ENCODE measurements around the gene NAXD.

NAXD gene

DNA sequence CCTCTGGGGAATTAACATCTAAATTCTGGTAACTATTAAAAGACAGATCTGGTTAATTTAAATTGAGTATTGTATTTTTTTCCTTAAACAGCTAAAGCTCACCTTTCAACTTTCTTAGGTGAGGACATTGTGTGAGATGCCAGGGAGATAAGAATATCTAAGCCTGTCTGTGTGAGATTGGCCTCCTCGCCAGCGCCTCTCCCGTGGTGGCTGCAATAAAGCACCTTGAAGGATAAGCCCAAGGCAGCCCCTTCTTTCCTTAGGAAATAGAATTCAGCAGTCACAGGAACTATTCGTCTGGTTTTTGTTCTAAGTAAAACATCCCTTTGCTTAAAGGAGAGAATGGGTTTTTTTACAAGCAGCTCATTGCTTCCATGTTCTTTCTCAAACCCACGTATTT, 24.6 kb downstream of the NAXD start:
- no peak for FAIRE-seq
- DNase-seq (ENCODE audit: insufficient read length, low spot score) = no peak
- TF ChIP-seq POLR2A (IDR thresholded peaks at IDR 0.05; ENCODE audit: low read depth, low read length) = no peak

DNA sequence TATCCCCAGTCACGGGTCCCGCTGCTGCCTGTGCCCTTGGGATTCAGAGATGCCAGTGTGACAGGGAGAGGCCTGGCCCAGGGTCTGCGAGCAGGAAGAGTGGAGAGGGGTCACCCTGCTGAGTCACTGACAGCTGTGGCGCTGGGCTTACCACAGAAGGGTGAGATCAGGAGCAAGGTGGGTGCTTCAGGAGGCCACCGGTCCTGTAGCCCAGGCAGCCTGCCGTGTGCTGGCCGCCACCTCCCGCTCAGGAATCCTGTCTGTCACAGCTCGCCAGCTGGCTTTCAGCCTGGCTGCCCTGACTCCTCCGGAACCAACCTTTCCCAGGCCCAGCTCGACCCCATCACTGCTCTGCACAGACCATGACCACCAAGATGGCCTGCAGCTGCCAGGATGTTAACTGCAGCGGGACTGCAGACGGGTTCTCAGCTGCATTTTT, 25.3 kb downstream of the NAXD start:
- TF ChIP-seq POLR2A (IDR thresholded peaks at IDR 0.05; ENCODE audit: low read depth, low read length) = no peak
- DNase-seq (ENCODE audit: insufficient read length, low spot score) (no peak), FAIRE-seq (no peak)

DNA sequence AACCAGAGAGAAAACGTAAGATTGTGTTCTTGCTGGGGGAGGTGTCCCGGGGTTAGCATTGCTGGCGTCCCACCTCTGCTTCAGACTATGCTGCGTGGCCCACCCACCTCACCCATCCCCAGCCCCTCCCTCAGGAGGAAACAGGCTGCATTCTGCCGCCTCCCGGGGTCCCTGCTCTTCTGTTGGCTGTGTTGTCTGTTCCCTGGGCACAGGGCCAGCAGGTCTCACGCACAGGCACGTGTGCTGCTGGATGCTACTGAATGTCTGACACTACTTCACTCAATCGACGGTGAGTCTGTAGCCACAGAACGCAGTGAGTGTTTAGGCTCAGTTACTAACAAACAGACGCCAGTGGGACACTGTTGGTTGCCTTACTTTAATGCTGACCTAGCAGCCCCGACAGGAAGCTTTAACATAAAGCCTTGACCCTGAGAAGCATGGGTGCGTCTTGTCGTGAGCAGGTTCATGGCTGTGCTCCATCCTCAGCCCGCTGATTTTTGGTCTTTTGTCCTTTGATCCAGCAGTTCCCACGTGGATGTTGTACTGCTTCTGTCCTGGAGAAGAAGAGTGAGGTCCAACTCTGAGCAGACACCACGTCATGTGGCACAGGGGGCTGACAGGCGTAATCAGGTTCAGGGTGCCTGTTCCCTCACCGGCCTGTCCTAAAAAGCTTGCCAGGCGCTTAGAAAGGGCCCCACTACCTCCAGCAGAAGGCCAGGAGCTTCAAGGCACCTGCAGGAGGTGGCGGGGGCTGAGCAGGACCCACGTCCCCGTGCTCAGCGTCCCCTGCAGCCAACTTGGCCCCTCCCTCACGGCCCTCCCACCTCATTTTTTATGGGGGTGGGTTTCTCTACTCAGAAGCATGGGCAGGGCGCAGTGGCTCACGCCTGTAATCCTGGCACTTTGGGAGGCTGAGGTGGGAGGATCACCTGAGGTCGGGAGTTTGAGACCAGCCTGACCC, 26.0 kb downstream of the NAXD start:
- FAIRE-seq = no peak
- DNase-seq (ENCODE audit: insufficient read length, low spot score) = no peak
- no peak for TF ChIP-seq POLR2A (IDR thresholded peaks at IDR 0.05; ENCODE audit: low read depth, low read length)

DNA sequence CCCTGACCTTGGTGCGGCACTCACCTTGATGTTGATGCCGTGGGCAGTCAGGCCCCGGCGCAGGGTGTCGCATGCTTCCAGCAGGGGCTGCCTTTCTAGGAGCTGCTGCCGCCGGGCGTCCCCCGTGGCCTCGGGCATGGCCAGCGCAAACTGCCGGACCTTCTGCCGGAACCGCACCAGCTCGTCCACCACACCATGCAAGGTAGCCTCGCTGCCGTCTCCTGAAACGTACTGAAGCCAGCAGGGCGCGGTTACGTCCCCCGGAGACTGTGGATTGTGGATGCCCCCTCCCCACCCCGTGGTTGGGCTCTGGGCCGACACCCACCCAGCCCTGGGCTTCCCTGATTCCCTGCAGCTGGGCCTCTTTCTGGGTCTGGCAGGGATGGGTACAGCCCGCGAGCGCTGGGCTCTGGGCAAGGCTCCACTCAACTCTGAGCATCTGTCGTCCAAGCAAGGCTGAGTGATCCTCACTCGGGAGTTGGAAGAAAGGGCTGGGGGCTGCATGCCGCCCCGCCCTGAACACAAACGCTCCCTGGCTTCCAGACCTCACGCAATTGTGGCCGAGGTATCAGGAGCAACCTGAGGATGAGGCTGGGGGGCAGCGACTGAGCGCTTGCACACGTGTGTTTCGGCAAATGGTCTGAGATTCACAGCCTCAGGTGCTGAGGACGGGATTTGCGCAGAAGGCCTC, 27.1 kb downstream of the NAXD start:
- no peak for TF ChIP-seq POLR2A (IDR thresholded peaks at IDR 0.05; ENCODE audit: low read depth, low read length)
- FAIRE-seq = no peak
- DNase-seq (ENCODE audit: insufficient read length, low spot score) = no peak

GRCh38 chr13:110643324-110643723, 28.0 kb downstream of the NAXD start:
- FAIRE-seq (no peak), DNase-seq (ENCODE audit: insufficient read length, low spot score) (no peak)
- no peak for TF ChIP-seq POLR2A (IDR thresholded peaks at IDR 0.05; ENCODE audit: low read depth, low read length)

GRCh38 chr13:110643768-110644421, 28.6 kb downstream of the NAXD start:
- DNase-seq (ENCODE audit: insufficient read length, low spot score) = no peak
- FAIRE-seq = no peak
- no peak for TF ChIP-seq POLR2A (IDR thresholded peaks at IDR 0.05; ENCODE audit: low read depth, low read length)

GRCh38 chr13:110644892-110645521, 29.7 kb downstream of the NAXD start:
- no peak for TF ChIP-seq POLR2A (IDR thresholded peaks at IDR 0.05; ENCODE audit: low read depth, low read length)
- FAIRE-seq = no peak
- no peak for DNase-seq (ENCODE audit: insufficient read length, low spot score)

DNA sequence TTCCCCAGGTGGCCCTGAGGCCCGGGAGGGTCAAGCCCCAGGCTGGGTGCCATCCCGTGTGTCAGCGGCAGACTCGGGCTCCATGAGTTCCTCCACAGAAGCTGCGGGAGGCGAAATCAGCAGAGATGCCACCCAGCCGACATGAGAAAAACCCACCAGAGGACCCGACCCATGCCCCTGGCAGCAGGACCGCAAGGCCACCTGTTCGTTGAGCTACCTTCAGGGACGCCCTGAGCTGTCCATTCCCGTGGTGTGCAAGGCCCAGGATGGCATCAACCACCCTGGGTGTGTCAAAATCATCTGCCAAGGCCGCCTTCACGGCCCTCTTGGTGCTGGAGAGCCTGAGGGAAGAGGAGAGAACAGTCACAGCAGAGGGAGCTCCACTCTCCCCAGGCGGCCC, 30.4 kb downstream of the NAXD start:
- no peak for DNase-seq (ENCODE audit: insufficient read length, low spot score)
- FAIRE-seq = no peak
- TF ChIP-seq POLR2A (IDR thresholded peaks at IDR 0.05; ENCODE audit: low read depth, low read length) = no peak

DNA sequence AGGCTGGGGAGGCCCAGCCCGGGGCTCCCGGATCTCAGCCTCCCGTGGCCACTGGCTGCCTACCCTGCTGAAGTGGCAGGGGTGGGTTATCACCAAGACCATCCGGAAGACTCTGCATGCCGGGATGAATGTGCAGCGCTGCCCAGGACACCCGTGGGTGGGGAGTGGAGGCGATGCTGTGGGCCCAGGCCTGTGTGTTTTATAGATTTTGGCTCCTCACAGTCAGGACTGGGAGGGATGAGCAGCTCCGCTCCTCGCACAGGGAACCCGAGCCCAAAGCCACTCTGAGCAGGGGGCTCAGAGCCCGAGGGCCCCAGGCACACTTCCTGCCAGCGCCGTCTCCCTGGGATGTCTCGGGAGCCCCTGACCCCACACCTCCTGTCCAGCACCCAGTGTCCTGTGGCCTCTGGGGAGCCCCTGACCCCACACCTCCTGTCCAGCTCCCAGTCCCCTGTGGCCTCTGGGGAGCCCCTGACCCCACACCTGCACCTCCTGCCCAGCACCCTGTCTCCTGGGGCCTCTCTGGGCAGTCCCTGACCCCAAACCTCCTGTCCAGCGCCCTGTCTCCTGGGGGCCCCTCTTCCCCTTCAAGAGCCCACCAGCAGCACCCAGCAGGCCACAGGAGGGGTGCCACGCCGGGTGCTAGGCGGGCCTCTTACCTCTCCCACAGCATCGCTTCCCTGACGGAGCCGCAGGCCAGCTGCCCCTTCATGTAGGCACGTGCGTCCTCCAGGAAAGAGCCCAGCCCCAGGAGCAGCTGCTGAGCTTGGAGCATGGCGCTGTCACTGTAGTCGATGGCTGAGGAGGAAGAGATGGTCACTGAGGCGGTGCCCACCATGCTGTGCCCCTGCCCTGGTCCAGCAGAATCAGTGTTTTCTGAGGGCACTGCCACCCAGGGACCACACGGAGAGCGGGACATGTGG, 31.4 kb downstream of the NAXD start:
- no peak for DNase-seq (ENCODE audit: insufficient read length, low spot score)
- TF ChIP-seq POLR2A (IDR thresholded peaks at IDR 0.05; ENCODE audit: low read depth, low read length) = no peak
- FAIRE-seq = no peak

GRCh38 chr13:110647365-110647737, 32.0 kb downstream of the NAXD start:
- FAIRE-seq = no peak
- no peak for DNase-seq (ENCODE audit: insufficient read length, low spot score)
- no peak for TF ChIP-seq POLR2A (IDR thresholded peaks at IDR 0.05; ENCODE audit: low read depth, low read length)

DNA sequence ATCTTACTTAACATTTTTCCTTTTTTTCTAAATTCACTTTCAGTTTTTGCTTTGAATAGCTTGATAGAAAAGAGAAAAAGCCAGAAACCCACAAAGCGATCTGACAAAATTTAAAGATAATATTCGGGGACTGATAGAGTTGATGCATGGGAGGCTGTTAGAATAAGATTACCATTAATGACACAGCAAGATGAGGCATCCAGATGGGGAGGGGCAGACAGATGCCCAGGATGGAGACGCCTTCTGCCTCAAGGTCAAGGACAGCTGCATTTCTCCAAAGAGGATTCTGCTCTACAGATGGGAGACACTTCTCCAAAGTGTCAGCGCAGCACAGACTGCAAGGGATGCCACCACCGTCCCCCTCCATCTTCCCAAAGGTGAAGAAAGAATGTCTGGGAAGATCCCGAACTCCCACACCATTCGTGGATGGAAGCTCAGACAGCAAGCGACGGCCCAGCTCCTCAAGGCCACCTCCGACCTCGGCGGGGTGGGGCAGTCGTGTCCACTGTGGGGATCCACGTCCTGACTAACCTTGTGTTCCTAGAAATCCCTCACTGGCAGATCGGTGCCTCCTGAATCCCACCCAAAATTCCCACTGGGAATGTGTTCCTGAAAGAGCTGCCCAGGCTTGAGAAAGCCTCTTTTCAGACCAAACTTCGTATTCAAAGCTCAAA, 32.9 kb downstream of the NAXD start:
- TF ChIP-seq POLR2A (IDR thresholded peaks at IDR 0.05; ENCODE audit: low read depth, low read length) = no peak
- DNase-seq (ENCODE audit: insufficient read length, low spot score) (no peak), FAIRE-seq (no peak)

GRCh38 chr13:110648848-110649421, 33.6 kb downstream of the NAXD start:
- FAIRE-seq = no peak
- no peak for DNase-seq (ENCODE audit: insufficient read length, low spot score)
- no peak for TF ChIP-seq POLR2A (IDR thresholded peaks at IDR 0.05; ENCODE audit: low read depth, low read length)
